Measurements from ENCODE around the gene ZNF574. TPM values are rescaled to one million over a fixed set of nuclear protein-coding genes. Genes with fewer than 3 reads are reported as not detected.

ZNF574 gene
- total RNA-seq, 4 donors from 2014 or later: 13.2 to 24.3 (median 16.2) TPM

GRCh38 chr19:42060117-42060516 lies 15.8 kb upstream of the ZNF574 start:
- peaks cover 0 to 5% (median 0%) of the 10 kb centered on the region in 3 donors for H3K36me3 ChIP-seq
- no peaks in the 10 kb centered on the region for H3K9me3 ChIP-seq
- TF ChIP-seq POLR2A (IDR thresholded peaks at IDR 0.05) (no peak), CTCF (IDR thresholded peaks at IDR 0.05) (no peak)
- no peak overlapping the region for H3K4me3 ChIP-seq
- H3K27ac ChIP-seq: no peak overlapping the region
- WGBS, 2 donors: 79 to 87% methylated on average over 3 of the region's 3 CpGs
- intact Hi-C loops (cut with DNase I): no loop called here
- H3K4me1 ChIP-seq: peaks cover 0 to 13% (median 8%) of the 10 kb centered on the region in 3 donors
- H3K27me3 ChIP-seq: peaks cover 0 to under 1% (median 0%) of the 10 kb centered on the region in 4 donors
- no peak for DNase-seq

GRCh38 chr19:42062381-42062780 lies 13.6 kb upstream of the ZNF574 start:
- H3K36me3 ChIP-seq: peaks cover 0 to 5% (median 0%) of the 10 kb centered on the region in 3 donors
- intact Hi-C loops (cut with DNase I): no loop called here
- no peak overlapping the region for H3K4me3 ChIP-seq
- no peak overlapping the region for H3K27ac ChIP-seq
- no peaks in the 10 kb centered on the region for H3K9me3 ChIP-seq
- no peak for TF ChIP-seq POLR2A (IDR thresholded peaks at IDR 0.05)
- no peak for TF ChIP-seq CTCF (IDR thresholded peaks at IDR 0.05)
- peaks cover 0 to 23% (median 0%) of the 10 kb centered on the region in 4 donors for H3K27me3 ChIP-seq
- DNase-seq: no peak
- 95 to 96% methylated on average over 10 of the region's 16 CpGs for WGBS, 2 donors
- H3K4me1 ChIP-seq: peaks cover 0 to 11% (median 8%) of the 10 kb centered on the region in 3 donors

- intact Hi-C loops (cut with DNase I): no loop called here
- Histone ChIP-seq H3K4me1 (peaks cover 0 to 10% (median 0%) of the 10 kb centered on the region in 3 donors), H3K4me3 (no peak overlapping the region), H3K27me3 (peaks cover 0 to 44% (median 2%) of the 10 kb centered on the region in 4 donors), H3K36me3 (peaks cover 0 to 5% (median 0%) of the 10 kb centered on the region in 3 donors), H3K9me3 (no peaks in the 10 kb centered on the region), H3K27ac (no peak overlapping the region)
- WGBS, 2 donors: 85% methylated on average over 6 of the region's 6 CpGs
- DNase-seq: no peak
- TF ChIP-seq CTCF (IDR thresholded peaks at IDR 0.05) (no peak), POLR2A (IDR thresholded peaks at IDR 0.05) (no peak)
Measured at GRCh38 chr19:42064432-42064831, 11.5 kb upstream of the ZNF574 start.

- DNase-seq: no peak
- Histone ChIP-seq H3K4me3 (no peak overlapping the region), H3K9me3 (no peaks in the 10 kb centered on the region), H3K36me3 (peaks cover 0 to 5% (median 0%) of the 10 kb centered on the region in 3 donors), H3K4me1 (peaks cover 0 to 17% (median 0%) of the 10 kb centered on the region in 3 donors), H3K27ac (no peak overlapping the region), H3K27me3 (peaks cover 0 to 50% (median 2%) of the 10 kb centered on the region in 4 donors)
- no peak for TF ChIP-seq POLR2A (IDR thresholded peaks at IDR 0.05)
- no peak for TF ChIP-seq CTCF (IDR thresholded peaks at IDR 0.05)
- intact Hi-C loops (cut with DNase I): no loop called here
- WGBS, 2 donors: 80 to 92% methylated on average over 3 to 4 of the region's 13 CpGs
Measured at GRCh38 chr19:42065051-42065450, 10.9 kb upstream of the ZNF574 start.

GRCh38 chr19:42065511-42065910 lies 10.5 kb upstream of the ZNF574 start:
- Histone ChIP-seq H3K27me3 (peaks cover 0 to 54% (median 2%) of the 10 kb centered on the region in 4 donors), H3K9me3 (no peaks in the 10 kb centered on the region), H3K4me1 (peaks cover 0 to 21% (median 0%) of the 10 kb centered on the region in 3 donors), H3K4me3 (no peak overlapping the region), H3K27ac (no peak overlapping the region), H3K36me3 (peaks cover 0 to 5% (median 0%) of the 10 kb centered on the region in 3 donors)
- no peak for DNase-seq
- intact Hi-C loops (cut with DNase I): no loop called here
- 100% methylated on average over 3 of the region's 9 CpGs; no CpG with 5 or more reads in 1 of the 2 donors for WGBS, 2 donors
- no peak for TF ChIP-seq POLR2A (IDR thresholded peaks at IDR 0.05)
- no peak for TF ChIP-seq CTCF (IDR thresholded peaks at IDR 0.05)

Measured in esophagus squamous epithelium (tissue), 5 donors.